GM21360 (cell line): ENCODE results near the gene GGT7.
"Not testable (repeated sequence)": the region's sequence is repeated elsewhere in the genome, so short reads cannot be mapped to it uniquely, and the experiment has no call there.

ENCODE experiments used
- ATAC-seq: cut with Tn5 transposase; IDR thresholded peaks from one replicate; pipeline ENCODE4 v1.9.1; 2021; ENCODE audit warnings: mild to moderate bottlenecking, moderate library complexity; ENCODE audit not compliant: unreplicated experiment

Gene GGT7

GRCh38 chr20:34872622-34873224 lies at the start of gene GGT7:
TSS of gene GGT7 (minus strand) at chr20:34872856. CDS start at chr20:34872815, 41 bp downstream.
- ATAC-seq, result peak; percentile 53

- ATAC-seq, result no peak
Observed at GRCh38 chr20:34921436-34921835, 48.8 kb upstream of the GGT7 start.

- no peak for ATAC-seq
Observed at GRCh38 chr20:34920055-34920454, 47.4 kb upstream of the GGT7 start.

GRCh38 chr20:34916774-34917354 lies 44.2 kb upstream of the GGT7 start:
- ATAC-seq, result no peak

GRCh38 chr20:34915749-34916455 lies 43.2 kb upstream of the GGT7 start:
- ATAC-seq, result no peak

GRCh38 chr20:34915131-34915530 lies 42.5 kb upstream of the GGT7 start:
- no peak for ATAC-seq

- no peak for ATAC-seq
Observed at GRCh38 chr20:34907616-34908469, 35.2 kb upstream of the GGT7 start.

GRCh38 chr20:34904202-34904621 lies 31.6 kb upstream of the GGT7 start:
- no peak for ATAC-seq

GRCh38 chr20:34898731-34899130 lies 26.1 kb upstream of the GGT7 start:
- ATAC-seq, result not testable (repeated sequence)

- ATAC-seq, result not testable (repeated sequence)
Observed at GRCh38 chr20:34898129-34898528, 25.5 kb upstream of the GGT7 start.

- ATAC-seq, result no peak
Observed at GRCh38 chr20:34896086-34896621, 23.5 kb upstream of the GGT7 start.

- no peak for ATAC-seq
Observed at GRCh38 chr20:34895465-34895864, 22.8 kb upstream of the GGT7 start.

GRCh38 chr20:34894723-34895122 lies 22.1 kb upstream of the GGT7 start:
- ATAC-seq, result no peak

GRCh38 chr20:34892671-34893070 lies 20.0 kb upstream of the GGT7 start:
- ATAC-seq, result no peak

GRCh38 chr20:34891166-34892062 lies 18.8 kb upstream of the GGT7 start:
- ATAC-seq, result no peak

- ATAC-seq, result no peak
Observed at GRCh38 chr20:34888468-34888867, 15.8 kb upstream of the GGT7 start.

GRCh38 chr20:34887023-34887422 lies 14.4 kb upstream of the GGT7 start:
- ATAC-seq, result no peak

GRCh38 chr20:34886122-34886521 lies 13.5 kb upstream of the GGT7 start:
- no peak for ATAC-seq

GRCh38 chr20:34884260-34884659 lies 11.6 kb upstream of the GGT7 start:
- ATAC-seq, result no peak

- no peak for ATAC-seq
Observed at GRCh38 chr20:34883809-34884208, 11.2 kb upstream of the GGT7 start.
